ENCODE results near the gene PTGES.
A peak's percentile ranks its signal among the peaks of the same experiment; 100 is the strongest.
"Not testable (repeated sequence)": the region's sequence is repeated elsewhere in the genome, so short reads cannot be mapped to it uniquely, and the experiment has no call there.

The PTGES gene

GRCh38 chr9:129776096-129776495, 23.3 kb upstream of the PTGES start:
- not testable (repeated sequence) for DNase-seq; H2BK120ac ChIP-seq (ENCODE audit: insufficient read depth, low read length, poor library complexity); H3K4me2 ChIP-seq (ENCODE audit: low read length); H2BK5ac ChIP-seq (ENCODE audit: low read depth, low read length, poor library complexity); H2AK5ac ChIP-seq (ENCODE audit: low read length); H3K27me3 ChIP-seq (ENCODE audit: insufficient read depth, low read length); H3K9me3 ChIP-seq (ENCODE audit: insufficient read depth, low read depth, low read length); H3K23ac ChIP-seq (ENCODE audit: low read length); H3K14ac ChIP-seq (ENCODE audit: low read length); H4K91ac ChIP-seq (ENCODE audit: low read depth, low read length); H4K8ac ChIP-seq (ENCODE audit: low read depth, low read length); H3K27ac ChIP-seq (ENCODE audit: low read depth, low read length); H3K36me3 ChIP-seq (ENCODE audit: control insufficient read depth in 1 of 2, insufficient read depth in 2 of 2, low read length in 2 of 2); H2AFZ ChIP-seq (ENCODE audit: insufficient read depth, low read length, poor library complexity); H3K4ac ChIP-seq (ENCODE audit: low read depth, low read length); H3K4me3 ChIP-seq (ENCODE audit: low read depth, low read length); H3K79me1 ChIP-seq (ENCODE audit: low read length); H3K79me2 ChIP-seq (ENCODE audit: control insufficient read depth, insufficient read depth, low read length, poor library complexity); H3K18ac ChIP-seq (ENCODE audit: low read length); H3K9ac ChIP-seq (ENCODE audit: low read length); H4K12ac ChIP-seq (ENCODE audit: low read depth, low read length); H2BK12ac ChIP-seq (ENCODE audit: low read length)
- peaks cover 11 to 12% of the 10 kb centered on the region in 2 experiments for H3K4me1 ChIP-seq (ENCODE audit: control insufficient read depth in 1 of 2, insufficient read depth in 2 of 2, low read length in 2 of 2)
- WGBS (ENCODE audit: extremely low coverage, insufficient coverage, insufficient read length): no CpG with 5 or more reads among the region's 4 CpGs

GRCh38 chr9:129775448-129775798, 22.6 kb upstream of the PTGES start:
- Histone ChIP-seq H3K18ac (ENCODE audit: low read length) (no peak overlapping the region), H3K27me3 (ENCODE audit: insufficient read depth, low read length) (no peaks in the 10 kb centered on the region), H3K9me3 (ENCODE audit: insufficient read depth, low read depth, low read length) (no peaks in the 10 kb centered on the region), H3K4me2 (ENCODE audit: low read length) (no peak overlapping the region), H2BK12ac (ENCODE audit: low read length) (no peak overlapping the region), H4K12ac (ENCODE audit: low read depth, low read length) (no peak overlapping the region), H3K4ac (ENCODE audit: low read depth, low read length) (no peak overlapping the region), H2BK5ac (ENCODE audit: low read depth, low read length, poor library complexity) (no peak overlapping the region), H2BK120ac (ENCODE audit: insufficient read depth, low read length, poor library complexity) (no peak overlapping the region), H4K8ac (ENCODE audit: low read depth, low read length) (no peak overlapping the region), H3K79me2 (ENCODE audit: control insufficient read depth, insufficient read depth, low read length, poor library complexity) (no peaks in the 10 kb centered on the region), H3K23ac (ENCODE audit: low read length) (no peak overlapping the region), H3K4me1 (ENCODE audit: control insufficient read depth in 1 of 2, insufficient read depth in 2 of 2, low read length in 2 of 2) (peaks cover 11 to 12% of the 10 kb centered on the region in 2 experiments), H3K9ac (ENCODE audit: low read length) (no peak overlapping the region), H4K91ac (ENCODE audit: low read depth, low read length) (no peak overlapping the region), H3K14ac (ENCODE audit: low read length) (no peak overlapping the region), H3K27ac (ENCODE audit: low read depth, low read length) (no peak overlapping the region), H3K79me1 (ENCODE audit: low read length) (peaks cover 6% of the 10 kb centered on the region), H2AK5ac (ENCODE audit: low read length) (no peak overlapping the region), H2AFZ (ENCODE audit: insufficient read depth, low read length, poor library complexity) (no peak overlapping the region), H3K36me3 (ENCODE audit: control insufficient read depth in 1 of 2, insufficient read depth in 2 of 2, low read length in 2 of 2) (no peaks in the 10 kb centered on the region), H3K4me3 (ENCODE audit: low read depth, low read length) (peak overlapping the region; percentile 13)
- DNase-seq: no peak
- WGBS (ENCODE audit: extremely low coverage, insufficient coverage, insufficient read length): no CpG with 5 or more reads among the region's 2 CpGs

GRCh38 chr9:129774791-129775447, 22.1 kb upstream of the PTGES start:
- H2BK120ac ChIP-seq (ENCODE audit: insufficient read depth, low read length, poor library complexity): no peak overlapping the region
- no peak overlapping the region for H3K4ac ChIP-seq (ENCODE audit: low read depth, low read length)
- no peak overlapping the region for H4K91ac ChIP-seq (ENCODE audit: low read depth, low read length)
- H2BK5ac ChIP-seq (ENCODE audit: low read depth, low read length, poor library complexity): no peak overlapping the region
- H2AK5ac ChIP-seq (ENCODE audit: low read length): no peak overlapping the region
- H2BK12ac ChIP-seq (ENCODE audit: low read length): no peak overlapping the region
- H3K14ac ChIP-seq (ENCODE audit: low read length): no peak overlapping the region
- no peaks in the 10 kb centered on the region for H3K27me3 ChIP-seq (ENCODE audit: insufficient read depth, low read length)
- H4K12ac ChIP-seq (ENCODE audit: low read depth, low read length): no peak overlapping the region
- no peak overlapping the region for H2AFZ ChIP-seq (ENCODE audit: insufficient read depth, low read length, poor library complexity)
- no peak for DNase-seq
- H3K23ac ChIP-seq (ENCODE audit: low read length): no peak overlapping the region
- no peak overlapping the region for H3K27ac ChIP-seq (ENCODE audit: low read depth, low read length)
- no peak overlapping the region for H3K18ac ChIP-seq (ENCODE audit: low read length)
- H3K4me2 ChIP-seq (ENCODE audit: low read length): no peak overlapping the region
- H3K4me1 ChIP-seq (ENCODE audit: control insufficient read depth in 1 of 2, insufficient read depth in 2 of 2, low read length in 2 of 2): peaks cover 11 to 12% of the 10 kb centered on the region in 2 experiments
- H3K79me1 ChIP-seq (ENCODE audit: low read length): peaks cover 6% of the 10 kb centered on the region
- no peaks in the 10 kb centered on the region for H3K36me3 ChIP-seq (ENCODE audit: control insufficient read depth in 1 of 2, insufficient read depth in 2 of 2, low read length in 2 of 2)
- no peaks in the 10 kb centered on the region for H3K79me2 ChIP-seq (ENCODE audit: control insufficient read depth, insufficient read depth, low read length, poor library complexity)
- no peak overlapping the region for H4K8ac ChIP-seq (ENCODE audit: low read depth, low read length)
- no peaks in the 10 kb centered on the region for H3K9me3 ChIP-seq (ENCODE audit: insufficient read depth, low read depth, low read length)
- WGBS (ENCODE audit: extremely low coverage, insufficient coverage, insufficient read length): no CpG with 5 or more reads among the region's 20 CpGs
- no peak overlapping the region for H3K4me3 ChIP-seq (ENCODE audit: low read depth, low read length)
- no peak overlapping the region for H3K9ac ChIP-seq (ENCODE audit: low read length)

GRCh38 chr9:129773262-129774048, 20.6 kb upstream of the PTGES start:
- no peak overlapping the region for H2BK120ac ChIP-seq (ENCODE audit: insufficient read depth, low read length, poor library complexity)
- no peak overlapping the region for H4K8ac ChIP-seq (ENCODE audit: low read depth, low read length)
- no CpG with 5 or more reads among the region's 10 CpGs for WGBS (ENCODE audit: extremely low coverage, insufficient coverage, insufficient read length)
- H3K27ac ChIP-seq (ENCODE audit: low read depth, low read length): no peak overlapping the region
- no peak overlapping the region for H2BK12ac ChIP-seq (ENCODE audit: low read length)
- H2AK5ac ChIP-seq (ENCODE audit: low read length): no peak overlapping the region
- no peak overlapping the region for H3K9ac ChIP-seq (ENCODE audit: low read length)
- H3K36me3 ChIP-seq (ENCODE audit: control insufficient read depth in 1 of 2, insufficient read depth in 2 of 2, low read length in 2 of 2): no peaks in the 10 kb centered on the region
- H3K4me2 ChIP-seq (ENCODE audit: low read length): no peak overlapping the region
- no peak overlapping the region for H3K23ac ChIP-seq (ENCODE audit: low read length)
- H3K27me3 ChIP-seq (ENCODE audit: insufficient read depth, low read length): no peaks in the 10 kb centered on the region
- H3K4me3 ChIP-seq (ENCODE audit: low read depth, low read length): no peak overlapping the region
- H3K18ac ChIP-seq (ENCODE audit: low read length): no peak overlapping the region
- no peak overlapping the region for H2BK5ac ChIP-seq (ENCODE audit: low read depth, low read length, poor library complexity)
- no peak overlapping the region for H2AFZ ChIP-seq (ENCODE audit: insufficient read depth, low read length, poor library complexity)
- no peak overlapping the region for H4K12ac ChIP-seq (ENCODE audit: low read depth, low read length)
- H3K9me3 ChIP-seq (ENCODE audit: insufficient read depth, low read depth, low read length): no peaks in the 10 kb centered on the region
- peak; percentile 27 to 41 for DNase-seq
- peaks cover 11 to 12% of the 10 kb centered on the region in 2 experiments for H3K4me1 ChIP-seq (ENCODE audit: control insufficient read depth in 1 of 2, insufficient read depth in 2 of 2, low read length in 2 of 2)
- no peak overlapping the region for H3K4ac ChIP-seq (ENCODE audit: low read depth, low read length)
- peaks cover 6% of the 10 kb centered on the region for H3K79me1 ChIP-seq (ENCODE audit: low read length)
- no peaks in the 10 kb centered on the region for H3K79me2 ChIP-seq (ENCODE audit: control insufficient read depth, insufficient read depth, low read length, poor library complexity)
- no peak overlapping the region for H3K14ac ChIP-seq (ENCODE audit: low read length)
- no peak overlapping the region for H4K91ac ChIP-seq (ENCODE audit: low read depth, low read length)

Data from trophoblast cell (in vitro differentiated cells and primary cell).